ENCODE results near the gene KRT6B.
"Not testable (repeated sequence)": the region's sequence is repeated elsewhere in the genome, so short reads cannot be mapped to it uniquely, and the experiment has no call there.

KRT6B gene

DNA sequence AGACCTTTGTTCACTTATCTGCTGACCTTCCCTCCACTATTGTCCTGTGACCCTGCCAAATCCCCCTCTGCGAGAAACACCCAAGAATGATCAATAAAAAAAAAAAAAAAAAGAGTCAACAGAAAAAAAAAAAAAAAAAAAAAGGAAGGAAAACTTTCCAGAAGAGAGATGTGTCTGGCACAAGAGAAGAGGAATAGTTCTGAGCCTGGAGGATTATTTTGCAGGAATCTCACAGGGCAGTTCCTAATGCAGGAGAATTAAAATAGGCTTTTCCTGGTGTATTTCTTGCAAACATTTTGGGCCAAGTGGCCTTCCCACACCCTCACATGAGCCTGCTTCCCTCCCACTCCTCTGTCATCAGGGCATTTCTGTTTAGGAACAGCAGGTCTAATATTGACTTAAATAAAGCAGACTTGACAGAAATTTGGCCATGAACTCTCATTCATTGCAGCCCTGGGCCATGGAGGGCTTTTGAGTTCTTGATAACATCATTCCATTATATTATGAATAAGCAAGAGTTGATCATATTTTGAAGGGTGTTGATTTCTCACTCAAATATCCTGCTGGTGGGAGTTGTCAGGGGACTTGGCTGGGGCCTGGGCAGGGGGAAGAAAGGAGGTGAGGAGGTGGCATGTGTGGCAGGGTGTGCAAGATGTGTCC, 41.2 kb downstream of the KRT6B start:
- not testable (repeated sequence) for DNase-seq

DNA sequence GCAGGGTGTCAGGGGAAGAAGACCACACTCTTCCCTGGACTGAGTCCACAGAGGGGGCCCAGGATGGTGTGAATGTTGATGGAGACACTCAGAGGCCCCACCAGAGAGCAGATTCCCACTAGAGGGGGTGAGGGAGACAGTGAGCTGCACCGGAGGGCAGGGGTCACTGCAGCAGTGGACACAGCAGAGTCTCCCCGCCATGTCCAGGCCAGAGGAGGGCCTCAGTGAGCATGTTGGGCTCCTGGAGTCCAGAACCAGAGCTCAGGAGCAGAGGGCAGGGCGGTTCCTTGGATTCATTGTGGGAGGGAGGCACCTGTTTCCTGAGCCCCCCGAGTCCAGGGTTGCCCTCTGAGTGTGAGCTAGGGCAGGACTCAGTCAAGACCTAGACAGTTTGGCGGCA, 44.0 kb downstream of the KRT6B start:
- no peak for DNase-seq

DNA sequence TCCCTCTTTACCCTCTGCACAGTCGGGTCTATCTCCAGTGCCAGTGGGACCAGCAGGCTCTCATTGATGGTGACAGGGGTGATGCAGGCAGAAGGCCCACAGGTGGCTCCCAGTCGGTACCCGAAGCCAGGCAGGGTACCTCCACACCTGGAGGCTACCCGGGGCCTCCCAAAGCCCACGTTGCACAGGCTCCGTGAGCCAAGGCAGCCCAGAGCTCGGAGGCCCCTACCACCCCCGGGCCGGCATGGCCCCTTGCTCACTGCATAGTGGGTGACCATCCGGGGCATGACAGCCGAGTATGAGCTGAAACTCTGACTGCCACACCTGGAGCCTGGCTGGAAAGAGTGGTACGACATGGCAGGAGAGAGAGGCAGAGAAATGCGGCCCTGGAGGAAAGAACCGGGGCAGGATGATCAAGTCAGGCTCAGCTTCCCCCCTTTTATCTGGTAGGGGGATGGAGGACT, 46.0 kb downstream of the KRT6B start, which contains the start of gene KRT82:
TSS of gene KRT82 (minus strand) at position 414 of the 464 bp plus-strand sequence. CDS start at position 356, 58 bp downstream.
- no peak for DNase-seq

DNA sequence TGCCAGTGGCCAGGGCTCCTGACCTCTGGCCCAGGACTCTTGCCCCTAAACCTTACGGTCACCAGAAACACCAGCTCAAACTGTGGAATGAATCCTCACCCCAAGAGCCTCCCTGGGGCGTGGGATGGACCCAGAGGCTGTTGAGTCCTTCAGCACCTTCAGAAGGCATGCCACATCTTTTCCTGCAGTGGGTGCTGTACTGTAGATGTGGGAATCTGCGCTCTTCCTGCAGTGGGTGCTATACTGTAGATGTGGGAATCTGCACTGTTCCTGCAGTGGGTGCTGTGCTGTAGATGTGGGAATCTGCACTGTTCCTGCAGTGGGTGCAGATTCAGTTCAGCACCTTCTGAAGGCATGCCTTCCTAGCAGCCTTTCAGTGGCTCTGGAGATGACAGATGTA, 47.0 kb downstream of the KRT6B start:
- no peak for DNase-seq

DNA sequence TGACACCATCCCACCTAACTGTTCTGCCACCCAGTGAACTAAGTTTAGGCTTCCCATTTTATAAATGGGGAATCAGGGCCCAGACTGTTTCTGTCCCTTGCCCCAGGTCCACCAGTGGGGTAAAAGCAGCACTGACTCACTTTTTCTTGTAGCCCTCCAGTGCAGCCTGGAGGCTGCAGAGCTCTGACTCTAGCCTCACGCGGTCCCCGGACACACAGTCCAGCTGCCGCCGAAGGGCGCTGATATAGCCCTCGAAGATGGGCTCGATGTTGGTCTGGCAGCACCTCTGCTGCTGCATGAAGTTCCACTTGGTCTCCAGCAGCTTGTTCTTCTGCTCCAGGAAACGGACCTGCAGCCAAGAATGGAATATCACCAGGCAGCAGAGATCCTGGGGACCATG, 48.4 kb downstream of the KRT6B start:
- DNase-seq, result no peak

DNA sequence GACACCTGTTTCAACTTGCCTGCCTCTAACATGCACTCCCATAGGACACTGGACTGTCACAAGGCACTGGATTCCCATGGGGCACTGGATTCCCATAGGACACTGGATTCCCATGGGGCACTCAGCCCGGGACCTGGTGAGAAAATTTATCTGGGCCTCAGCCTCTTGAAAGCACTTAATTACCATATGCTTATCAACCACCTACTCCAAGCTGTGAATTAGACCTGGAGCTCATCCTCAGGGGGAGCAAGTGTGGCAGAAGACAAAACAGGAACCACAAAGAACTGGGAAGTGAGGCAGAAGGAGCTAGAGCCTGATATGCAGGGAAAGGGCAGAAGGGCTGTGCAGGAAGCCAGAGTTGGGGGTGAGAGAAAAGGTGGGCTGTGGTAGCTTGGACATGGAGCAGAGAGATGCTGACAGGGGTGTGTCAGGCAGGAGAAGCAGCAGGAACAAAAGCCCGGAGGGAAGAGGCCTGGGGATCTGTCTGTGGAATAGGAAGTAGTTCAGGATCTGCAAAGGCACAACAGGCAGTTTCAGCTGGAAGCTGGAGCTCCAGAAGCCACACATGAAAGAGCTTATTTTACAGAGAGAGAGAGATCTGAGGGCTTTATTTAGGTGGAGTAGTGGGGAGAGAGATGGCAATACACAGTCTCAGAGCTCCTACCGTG, 48.9 kb downstream of the KRT6B start:
- DNase-seq, result no peak

DNA sequence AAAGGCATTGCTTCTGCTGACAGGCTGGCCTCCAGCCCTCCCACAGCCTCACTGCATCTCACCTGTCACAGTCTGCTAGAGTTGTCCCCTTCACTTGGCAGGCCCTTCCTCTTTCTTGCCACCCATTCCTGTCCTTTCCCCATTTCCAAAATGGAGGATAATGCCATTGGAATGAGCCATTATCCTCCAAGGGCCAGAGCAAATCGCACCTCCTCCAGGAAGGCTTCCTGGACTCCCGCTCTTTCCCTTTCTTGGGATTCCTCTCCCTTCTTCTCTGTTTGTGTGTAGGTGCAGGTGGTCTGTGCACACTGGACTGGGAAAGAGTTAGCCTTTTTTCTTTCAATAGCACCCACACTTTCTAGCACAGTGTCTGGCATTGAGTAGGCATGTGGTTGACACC, 49.6 kb downstream of the KRT6B start:
- no peak for DNase-seq

DNA sequence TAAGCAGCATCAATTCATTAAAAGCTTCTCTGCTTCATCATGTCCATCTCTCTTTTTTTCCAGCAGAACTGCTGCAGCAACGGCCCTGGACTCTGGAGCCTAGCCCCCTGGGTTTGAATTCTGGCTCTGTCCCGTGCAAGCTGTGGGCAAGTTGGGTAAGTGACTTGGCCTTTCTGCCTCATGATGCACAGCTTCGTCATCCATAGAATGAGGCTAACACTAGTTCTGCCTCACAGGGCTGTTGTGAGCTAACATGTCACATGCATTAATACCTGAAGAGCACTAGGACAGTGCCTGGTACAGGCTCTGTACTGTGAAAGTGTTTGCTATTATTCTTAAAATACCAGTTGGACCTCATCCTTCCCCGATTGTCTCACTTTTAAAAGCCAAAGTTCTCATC, 50.0 kb downstream of the KRT6B start:
- no peak for DNase-seq

DNA sequence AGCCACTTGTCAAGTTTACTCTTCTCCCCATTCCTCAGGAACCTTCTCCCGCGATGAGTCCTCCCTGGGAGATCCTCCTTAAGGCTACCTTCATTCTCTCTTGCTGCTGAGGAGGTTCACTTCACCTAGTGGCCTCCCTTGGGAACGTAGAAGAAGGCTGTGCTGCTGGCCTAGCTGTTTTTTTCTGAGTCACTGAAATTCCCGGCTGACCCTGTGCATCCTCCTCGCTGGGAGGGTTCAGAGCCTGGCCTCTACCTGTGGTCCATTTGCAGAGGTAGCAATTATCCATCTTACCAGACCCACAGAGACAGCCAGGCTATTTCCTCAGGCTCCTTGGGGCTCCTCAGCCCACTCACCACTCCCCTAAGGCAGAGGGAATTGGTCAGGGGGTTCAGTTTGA, 50.4 kb downstream of the KRT6B start:
- no peak for DNase-seq

DNA sequence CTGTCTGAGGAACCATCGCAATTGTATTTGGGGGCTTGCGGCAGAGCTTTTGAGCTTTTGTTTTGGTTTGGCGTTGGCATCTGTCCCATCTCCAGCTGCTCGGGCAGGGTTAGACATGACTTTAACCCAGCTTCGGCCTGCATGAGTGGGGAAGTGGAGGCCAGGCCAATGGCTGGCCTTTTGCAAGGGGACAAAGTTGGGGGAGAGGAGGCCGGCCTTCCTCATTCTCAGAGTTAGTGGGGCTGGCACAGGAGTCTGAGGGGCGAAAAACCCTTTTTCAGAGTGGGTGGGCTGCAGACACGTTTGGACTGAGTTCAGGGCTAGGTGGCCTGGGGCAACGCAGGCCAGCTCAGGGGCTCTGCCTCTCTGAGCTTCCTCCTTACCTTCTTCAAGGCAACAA, 51.0 kb downstream of the KRT6B start:
- no peak for DNase-seq

DNA sequence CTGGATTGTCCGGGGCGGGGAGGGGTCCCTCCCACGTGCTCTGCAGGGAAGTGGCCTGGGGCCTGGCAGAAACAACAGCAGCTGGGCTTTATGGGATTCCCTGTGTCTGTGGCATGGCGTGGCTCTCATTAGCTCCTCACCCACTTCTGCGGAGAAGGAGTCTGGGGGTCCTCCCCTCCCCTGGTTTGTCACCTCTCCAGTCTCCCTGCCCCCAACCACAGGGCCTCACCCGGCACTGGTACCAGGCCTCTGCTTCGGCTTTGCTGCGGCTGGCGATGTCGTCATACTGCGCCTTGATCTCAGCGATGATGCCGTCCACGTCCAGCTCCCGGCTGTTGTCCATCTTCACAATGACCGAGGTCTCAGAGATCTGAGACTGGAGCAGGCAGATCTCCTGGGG, 52.2 kb downstream of the KRT6B start:
- DNase-seq, result no peak

DNA sequence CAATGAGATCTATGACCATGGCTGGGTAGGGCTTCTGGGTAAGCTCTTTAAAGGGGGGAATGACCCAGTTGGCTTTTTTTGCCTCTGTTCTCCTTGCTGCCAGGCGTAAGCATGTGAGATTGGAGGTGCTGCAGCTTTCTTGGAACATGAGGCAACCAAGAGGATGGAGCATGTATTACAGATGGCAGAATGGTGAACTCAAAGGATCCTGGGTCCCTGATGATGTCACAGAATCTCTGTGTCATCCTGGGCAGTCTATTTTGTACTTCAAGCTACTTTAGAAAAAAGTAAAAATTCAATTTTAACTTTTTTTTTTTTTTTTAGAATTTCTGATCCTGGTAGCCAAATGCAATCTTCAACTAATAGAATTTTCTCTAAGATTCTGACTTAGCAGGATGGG, 53.8 kb downstream of the KRT6B start:
- no peak for DNase-seq

DNA sequence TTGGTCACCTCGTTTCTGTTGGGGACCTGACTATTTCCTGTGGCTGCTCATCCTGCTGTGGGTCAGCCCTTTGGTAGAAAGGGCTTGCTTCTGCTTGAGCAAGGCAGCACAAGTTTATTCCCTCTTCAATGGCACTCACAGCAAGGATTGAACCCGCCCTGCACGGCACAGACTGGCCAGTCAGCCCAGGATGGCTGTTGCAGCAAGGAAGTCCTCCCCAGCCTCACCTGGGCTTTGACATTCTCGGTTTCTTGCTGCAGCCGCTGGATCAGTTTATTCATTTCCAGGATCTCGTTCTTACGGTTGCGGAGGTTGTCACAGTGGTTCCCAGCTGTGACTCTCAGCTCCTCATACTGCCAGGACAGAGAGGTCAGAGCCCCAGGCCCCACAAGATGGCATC, 55.3 kb downstream of the KRT6B start:
- no peak for DNase-seq

Data from NCI-H748 treated with DMSO at 0.1 percent for 48 hours (cell line).